ENCODE measurements around the gene RASAL2. TPM values are rescaled to one million over a fixed set of nuclear protein-coding genes. Genes with fewer than 3 reads are reported as not detected.

The RASAL2 gene
- total and polyA plus RNA-seq, 2 of the 13 experiments (the other 11 are each of a cell fraction or from before 2014, with no cell fraction given), result 5.4 to 5.9 TPM

- 96% methylated on average over 6 of the region's 6 CpGs for WGBS (ENCODE audit: low lambda C conversion rate)
- no peak for TF ChIP-seq KDM6A (CRISPR knock-in tag; IDR thresholded peaks at IDR 0.05; ENCODE audit: low read depth)
- TF ChIP-seq ZNF879 (CRISPR knock-in tag; IDR thresholded peaks at IDR 0.05), result no peak
- no peaks in the 10 kb centered on the region for H4K20me1 ChIP-seq (ENCODE audit: insufficient read depth, low read length)
- no peaks in the 10 kb centered on the region for H3K79me2 ChIP-seq (ENCODE audit: insufficient read depth, low read length)
- no peaks in the 10 kb centered on the region for H3K9me3 ChIP-seq (ENCODE audit: low read length)
- no peak for DNase-seq (ENCODE audit: low spot score)
- no peak overlapping the region for H3K4me2 ChIP-seq (ENCODE audit: low read depth, low read length)
- no peak overlapping the region for H2AFZ ChIP-seq (ENCODE audit: low read length)
- no peak overlapping the region for H3K4me3 ChIP-seq (replicated peaks in 1 of 3; ENCODE audit: insufficient read depth in 1 of 3, low read depth in 2 of 3, low read length in 3 of 3)
- CTCF ChIA-PET (ENCODE audit: low intra/inter-chr PET ratio, low total read pairs), result no interaction called here
- no peaks in the 10 kb centered on the region for H3K36me3 ChIP-seq (replicated peaks in 1 of 2; ENCODE audit: control insufficient read depth in 1 of 2, insufficient read depth in 2 of 2, low read length in 2 of 2)
- POLR2A ChIA-PET, result no interaction called here
- intact Hi-C loops (cut with micrococcal nuclease; ENCODE audit: unreplicated experiment), result no loop called here
- H3K27me3 ChIP-seq (ENCODE audit: control insufficient read depth in 1 of 2, insufficient read depth in 2 of 2, low read length in 2 of 2), result no peaks in the 10 kb centered on the region
- H3K4me1 ChIP-seq (ENCODE audit: insufficient read depth, low read length), result no peaks in the 10 kb centered on the region
- no peak overlapping the region for H3K9ac ChIP-seq (ENCODE audit: insufficient read depth, low read depth, low read length)
- no peak for ATAC-seq
- no peak overlapping the region for H3K27ac ChIP-seq (ENCODE audit: extremely low read length, insufficient read depth, low read length)
- no peak for FAIRE-seq
- no TSS peak for BruUV-seq (replicated peaks)
- in situ Hi-C loops (cut with HindIII; ENCODE audit: extremely low pct_ligation_motif_present, low pct_unique_long_range_greater_than_20kb), result no loop called here
Measured at GRCh38 chr1:178218550-178218949, 124.6 kb downstream of the RASAL2 start.

GRCh38 chr1:178220094-178220493 lies 126.2 kb downstream of the RASAL2 start:
- H3K4me3 ChIP-seq (replicated peaks in 1 of 3; ENCODE audit: insufficient read depth in 1 of 3, low read depth in 2 of 3, low read length in 3 of 3), result no peak overlapping the region
- ChIA-PET CTCF (ENCODE audit: low intra/inter-chr PET ratio, low total read pairs) (no interaction called here), POLR2A (no interaction called here)
- TF ChIP-seq NFIC (IDR thresholded peaks at IDR 0.05; ENCODE audit: low read length) (no peak), PTBP1 (IDR thresholded peaks at IDR 0.05; ENCODE audit: low read depth, low read length, poor library complexity, severe bottlenecking) (no peak), RBM39 (IDR thresholded peaks at IDR 0.05; ENCODE audit: low read depth, low read length, poor library complexity, severe bottlenecking) (no peak), KMT2B (CRISPR knock-in tag; IDR thresholded peaks at IDR 0.05) (no peak), ATRX (CRISPR knock-in tag; IDR thresholded peaks at IDR 0.05; ENCODE audit: borderline replicate concordance) (no peak), CHD2 (IDR thresholded peaks at IDR 0.05; ENCODE audit: low read depth, low read length) (no peak), KMT2A (CRISPR knock-in tag; IDR thresholded peaks at IDR 0.05) (no peak), HNF1A (IDR thresholded peaks at IDR 0.05; ENCODE audit: low read depth) (no peak), HNF1A (CRISPR knock-in tag; IDR thresholded peaks at IDR 0.05; ENCODE audit: borderline replicate concordance) (no peak)
- H3K27ac ChIP-seq (ENCODE audit: extremely low read length, insufficient read depth, low read length), result no peak overlapping the region
- peaks cover 14% of the 10 kb centered on the region; the same call in 1 of the 2 replicates for H3K4me1 ChIP-seq (ENCODE audit: insufficient read depth, low read length)
- no peak overlapping the region for H3K9ac ChIP-seq (ENCODE audit: insufficient read depth, low read depth, low read length)
- no peaks in the 10 kb centered on the region for H3K27me3 ChIP-seq (ENCODE audit: control insufficient read depth in 1 of 2, insufficient read depth in 2 of 2, low read length in 2 of 2)
- whole genome bisulfite sequencing (ENCODE audit: low lambda C conversion rate), result 97% methylated on average over 1 of the region's 1 CpG
- no peaks in the 10 kb centered on the region for H3K36me3 ChIP-seq (replicated peaks in 1 of 2; ENCODE audit: control insufficient read depth in 1 of 2, insufficient read depth in 2 of 2, low read length in 2 of 2)
- intact Hi-C loops (cut with micrococcal nuclease; ENCODE audit: unreplicated experiment), result no loop called here
- FAIRE-seq (no peak), ATAC-seq (no peak), DNase-seq (ENCODE audit: low spot score) (no peak)
- H4K20me1 ChIP-seq (ENCODE audit: insufficient read depth, low read length), result no peaks in the 10 kb centered on the region
- in situ Hi-C loops (cut with HindIII; ENCODE audit: extremely low pct_ligation_motif_present, low pct_unique_long_range_greater_than_20kb), result no loop called here
- H3K9me3 ChIP-seq (ENCODE audit: low read length), result no peaks in the 10 kb centered on the region
- H3K79me2 ChIP-seq (ENCODE audit: insufficient read depth, low read length), result no peaks in the 10 kb centered on the region
- H3K4me2 ChIP-seq (ENCODE audit: low read depth, low read length), result no peak overlapping the region
- no peak overlapping the region for H2AFZ ChIP-seq (ENCODE audit: low read length)
- BruUV-seq (replicated peaks), result no TSS peak

Measured in HepG2 (cell line).